Measurements from ENCODE around the gene PDXP. TPM values are rescaled to one million over a fixed set of nuclear protein-coding genes. Genes with fewer than 3 reads are reported as not detected.

PDXP gene
- total RNA-seq, 1 experiment from 2014 or later = 42.7 TPM

- TF ChIP-seq FOSL1 (IDR thresholded peaks at IDR 0.05; ENCODE audit: low read depth) = no peak
Observed at GRCh38 chr22:37710675-37711074, 52.2 kb downstream of the PDXP start (continued).

DNA sequence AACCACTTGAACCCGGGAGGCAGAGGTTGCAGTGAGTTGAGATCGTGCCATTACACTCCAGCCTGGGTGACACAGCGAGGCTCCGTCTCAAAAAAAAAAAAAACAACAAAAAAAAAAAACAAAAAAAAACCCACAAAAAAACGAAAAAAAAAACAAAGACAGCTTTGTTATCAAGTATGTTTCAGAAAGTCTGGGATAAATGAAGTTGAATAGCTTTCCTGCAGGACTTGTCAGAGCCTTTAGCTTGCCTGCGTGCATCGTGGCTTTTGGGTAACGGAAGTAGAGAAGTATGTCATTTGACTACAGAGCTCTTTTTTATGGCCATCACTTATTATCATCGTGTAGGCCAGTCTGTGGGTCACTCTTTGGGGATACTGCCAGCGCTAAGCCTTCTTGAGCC is 53.0 kb downstream of the PDXP start:
- Histone ChIP-seq H3K79me2 (ENCODE audit: insufficient read depth, low read length) (no peaks in the 10 kb centered on the region), H3K9ac (ENCODE audit: low read length) (no peak overlapping the region), H3K9me3 (ENCODE audit: control insufficient read depth in 1 of 2, insufficient read depth in 1 of 2, low read depth in 1 of 2, low read length in 2 of 2) (no peaks in the 10 kb centered on the region), H4K20me1 (ENCODE audit: insufficient read depth) (no peaks in the 10 kb centered on the region), H2AFZ (ENCODE audit: low read depth, low read length, poor library complexity, severe bottlenecking) (no peak overlapping the region), H3K9me2 (ENCODE audit: insufficient read depth) (no peaks in the 10 kb centered on the region), H3K4me2 (ENCODE audit: low read length) (no peak overlapping the region), H3K4me3 (replicated peaks in 1 of 2; ENCODE audit: low read depth in 1 of 2, low read length in 2 of 2) (no peak overlapping the region), H3K27me3 (ENCODE audit: insufficient read depth, low read length) (no peaks in the 10 kb centered on the region), H3K36me3 (ENCODE audit: control insufficient read depth in 1 of 2, insufficient read depth in 2 of 2, low read length in 2 of 2) (no peaks in the 10 kb centered on the region), H3K4me1 (ENCODE audit: control insufficient read depth in 1 of 2, insufficient read depth in 2 of 2, low read length in 2 of 2) (0 out of 4 replicates have a peak, but pooled peaks cover 0 to 2% of the 10 kb centered on the region in 2 experiments), H3K27ac (ENCODE audit: low read depth, low read length) (no peak overlapping the region)
- ATAC-seq (no peak), DNase-seq (ENCODE audit: low read depth, low spot score) (no peak)
- intact Hi-C loops (cut with micrococcal nuclease) = no loop called here
- POLR2A ChIA-PET = interaction anchor here (0.9 kb wide), 1 partner anchor 11 kb away, joined by 4 read pairs; no protein-coding TSS in a partner anchor
- CTCF ChIA-PET = no interaction called here
- no peak for TF ChIP-seq POLR2AphosphoS5 (IDR thresholded peaks at IDR 0.05; ENCODE audit: low read depth, low read length)
- no peak for TF ChIP-seq SRF (IDR thresholded peaks at IDR 0.05; ENCODE audit: low read depth)
- no peak for TF ChIP-seq ELF1 (IDR thresholded peaks at IDR 0.05; ENCODE audit: borderline replicate concordance, low read depth)
- no peak for TF ChIP-seq ZNF274 (IDR thresholded peaks at IDR 0.05; ENCODE audit: low read depth, low read length)
- TF ChIP-seq FOSL1 (IDR thresholded peaks at IDR 0.05; ENCODE audit: low read depth) = no peak
- TF ChIP-seq EZH2 (IDR thresholded peaks at IDR 0.05) = no peak
- TF ChIP-seq ZBTB33 (IDR thresholded peaks at IDR 0.05; ENCODE audit: extremely low read depth, insufficient replicate concordance, low read length) = no peak
- no peak for TF ChIP-seq JUND (IDR thresholded peaks at IDR 0.05)
- TF ChIP-seq SIN3A (IDR thresholded peaks at IDR 0.05; ENCODE audit: low read depth) = no peak
- no peak for TF ChIP-seq ATF3 (IDR thresholded peaks at IDR 0.05)
- no peak for TF ChIP-seq EGR1 (IDR thresholded peaks at IDR 0.05; ENCODE audit: low read depth)
- TF ChIP-seq, protein P1, sequence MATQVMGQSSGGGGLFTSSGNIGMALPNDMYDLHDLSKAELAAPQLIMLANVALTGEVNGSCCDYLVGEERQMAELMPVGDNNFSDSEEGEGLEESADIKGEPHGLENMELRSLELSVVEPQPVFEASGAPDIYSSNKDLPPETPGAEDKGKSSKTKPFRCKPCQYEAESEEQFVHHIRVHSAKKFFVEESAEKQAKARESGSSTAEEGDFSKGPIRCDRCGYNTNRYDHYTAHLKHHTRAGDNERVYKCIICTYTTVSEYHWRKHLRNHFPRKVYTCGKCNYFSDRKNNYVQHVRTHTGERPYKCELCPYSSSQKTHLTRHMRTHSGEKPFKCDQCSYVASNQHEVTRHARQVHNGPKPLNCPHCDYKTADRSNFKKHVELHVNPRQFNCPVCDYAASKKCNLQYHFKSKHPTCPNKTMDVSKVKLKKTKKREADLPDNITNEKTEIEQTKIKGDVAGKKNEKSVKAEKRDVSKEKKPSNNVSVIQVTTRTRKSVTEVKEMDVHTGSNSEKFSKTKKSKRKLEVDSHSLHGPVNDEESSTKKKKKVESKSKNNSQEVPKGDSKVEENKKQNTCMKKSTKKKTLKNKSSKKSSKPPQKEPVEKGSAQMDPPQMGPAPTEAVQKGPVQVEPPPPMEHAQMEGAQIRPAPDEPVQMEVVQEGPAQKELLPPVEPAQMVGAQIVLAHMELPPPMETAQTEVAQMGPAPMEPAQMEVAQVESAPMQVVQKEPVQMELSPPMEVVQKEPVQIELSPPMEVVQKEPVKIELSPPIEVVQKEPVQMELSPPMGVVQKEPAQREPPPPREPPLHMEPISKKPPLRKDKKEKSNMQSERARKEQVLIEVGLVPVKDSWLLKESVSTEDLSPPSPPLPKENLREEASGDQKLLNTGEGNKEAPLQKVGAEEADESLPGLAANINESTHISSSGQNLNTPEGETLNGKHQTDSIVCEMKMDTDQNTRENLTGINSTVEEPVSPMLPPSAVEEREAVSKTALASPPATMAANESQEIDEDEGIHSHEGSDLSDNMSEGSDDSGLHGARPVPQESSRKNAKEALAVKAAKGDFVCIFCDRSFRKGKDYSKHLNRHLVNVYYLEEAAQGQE (IDR thresholded peaks at IDR 0.05; ENCODE audit: low read depth) = no peak
- no peak for TF ChIP-seq CBX3 (IDR thresholded peaks at IDR 0.05; ENCODE audit: low read depth)
- TF ChIP-seq, protein P2, sequence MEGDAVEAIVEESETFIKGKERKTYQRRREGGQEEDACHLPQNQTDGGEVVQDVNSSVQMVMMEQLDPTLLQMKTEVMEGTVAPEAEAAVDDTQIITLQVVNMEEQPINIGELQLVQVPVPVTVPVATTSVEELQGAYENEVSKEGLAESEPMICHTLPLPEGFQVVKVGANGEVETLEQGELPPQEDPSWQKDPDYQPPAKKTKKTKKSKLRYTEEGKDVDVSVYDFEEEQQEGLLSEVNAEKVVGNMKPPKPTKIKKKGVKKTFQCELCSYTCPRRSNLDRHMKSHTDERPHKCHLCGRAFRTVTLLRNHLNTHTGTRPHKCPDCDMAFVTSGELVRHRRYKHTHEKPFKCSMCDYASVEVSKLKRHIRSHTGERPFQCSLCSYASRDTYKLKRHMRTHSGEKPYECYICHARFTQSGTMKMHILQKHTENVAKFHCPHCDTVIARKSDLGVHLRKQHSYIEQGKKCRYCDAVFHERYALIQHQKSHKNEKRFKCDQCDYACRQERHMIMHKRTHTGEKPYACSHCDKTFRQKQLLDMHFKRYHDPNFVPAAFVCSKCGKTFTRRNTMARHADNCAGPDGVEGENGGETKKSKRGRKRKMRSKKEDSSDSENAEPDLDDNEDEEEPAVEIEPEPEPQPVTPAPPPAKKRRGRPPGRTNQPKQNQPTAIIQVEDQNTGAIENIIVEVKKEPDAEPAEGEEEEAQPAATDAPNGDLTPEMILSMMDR (IDR thresholded peaks at IDR 0.05 in 2 of 3, conservative IDR thresholded peaks at IDR 0.05 in 1 of 3; ENCODE audit: borderline replicate concordance in 1 of 3, insufficient read depth in 1 of 3, low read depth in 2 of 3, low read length in 2 of 3) = no peak
- no peak for TF ChIP-seq TCF7L2 (IDR thresholded peaks at IDR 0.05; ENCODE audit: borderline replicate concordance, extremely low read depth, insufficient read depth, insufficient read length)
- TF ChIP-seq RAD21 (IDR thresholded peaks at IDR 0.05; ENCODE audit: low read depth) = no peak
- TF ChIP-seq ZFX (IDR thresholded peaks at IDR 0.05) = no peak
- TF ChIP-seq POLR2A (IDR thresholded peaks at IDR 0.05; ENCODE audit: borderline replicate concordance, extremely low read depth, insufficient read depth, insufficient read length) = no peak
- no TSS peak for BruUV-seq (replicated peaks)
- RAD21 ChIA-PET (ENCODE audit: low non-redundant PET in 1 of 2, low total read pairs in 2 of 2, uncharacterized antibody in 2 of 2, unreplicated experiment in 2 of 2) = no interaction called here

Measured in HCT116 (cell line).